Dermis microvascular lymphatic vessel endothelial cell (primary cell): ENCODE results near the gene DCAF5. TPM values are rescaled to one million over a fixed set of nuclear protein-coding genes. Genes with fewer than 3 reads are reported as not detected.
"Not testable (repeated sequence)": the region's sequence is repeated elsewhere in the genome, so short reads cannot be mapped to it uniquely, and the experiment has no call there.

Experiments
- DNase-seq, 2 donors: peaks; one replicate each; pipeline versions ENCODE4 v3.0.0 to v3.0.0-alpha.2; 2010; ENCODE audit warnings: low read depth in 2 of 2
- total RNA-seq: library from RNA; depleted of rRNA; stranded (reverse); fragments of >200 nt; gene quantifications from 2 replicates; pipeline ENCODE4 v1.2.1, GENCODE V29; 2014

Gene DCAF5
- total RNA-seq, 1 donor from 2014 or later: 9.5 TPM

DNA sequence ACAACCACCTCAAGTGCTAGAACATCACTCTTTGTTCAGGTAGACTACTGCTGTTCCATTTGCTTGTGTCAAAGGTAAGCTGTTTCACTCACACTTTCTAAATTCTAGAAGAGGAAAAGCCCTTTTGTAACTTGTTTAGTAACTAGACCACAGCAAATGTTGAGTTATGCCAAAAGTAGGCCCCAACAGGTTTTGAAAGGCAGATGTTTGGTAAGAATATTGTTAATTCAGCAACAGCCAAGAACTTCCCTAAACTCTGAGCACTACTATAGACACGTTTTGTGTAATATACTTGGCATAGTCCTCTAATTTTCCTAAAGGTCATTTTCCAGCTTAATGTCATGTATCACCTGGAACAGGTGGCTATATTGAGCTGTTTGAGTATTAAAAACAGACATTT, 79.0 kb downstream of the DCAF5 start:
- DNase-seq: no peak

DNA sequence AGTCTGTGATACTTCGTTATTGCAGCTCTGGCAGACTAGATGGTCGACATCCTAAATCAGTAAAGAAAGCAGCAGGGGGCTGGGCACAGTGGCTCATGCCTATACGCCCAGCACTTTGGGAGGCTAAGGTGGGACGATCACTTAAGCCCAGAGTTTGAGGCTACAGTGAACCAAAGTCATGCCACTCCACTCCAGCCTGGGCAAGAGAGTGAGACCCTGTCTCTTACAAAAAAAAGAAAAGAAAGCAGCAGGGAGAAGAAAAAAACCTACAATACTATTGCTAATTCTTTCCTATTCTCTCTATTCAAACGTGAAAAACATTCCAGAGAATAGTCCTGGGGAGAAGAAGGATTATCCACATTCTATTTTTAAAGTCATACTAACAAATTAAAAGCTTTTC, 79.5 kb downstream of the DCAF5 start:
- no peak for DNase-seq

DNA sequence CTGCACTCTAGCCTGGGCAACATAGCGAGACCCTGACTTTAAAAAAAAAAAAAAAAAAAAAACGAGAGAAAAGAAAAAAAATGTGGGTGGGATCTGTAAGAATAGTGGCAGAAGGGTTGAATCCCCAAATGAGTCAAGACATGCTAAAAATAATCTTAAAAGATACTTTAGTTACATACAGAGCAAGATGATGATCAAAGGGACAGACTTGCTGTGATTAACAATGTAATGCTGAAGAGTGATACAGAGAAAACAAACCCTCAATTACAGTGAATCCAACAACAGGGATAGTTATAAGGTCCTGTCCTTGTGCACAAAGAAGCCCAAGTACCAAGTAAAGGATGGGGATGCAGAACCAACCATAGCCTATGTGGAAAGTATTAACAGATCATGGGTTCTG, 80.3 kb downstream of the DCAF5 start:
- DNase-seq: no peak

DNA sequence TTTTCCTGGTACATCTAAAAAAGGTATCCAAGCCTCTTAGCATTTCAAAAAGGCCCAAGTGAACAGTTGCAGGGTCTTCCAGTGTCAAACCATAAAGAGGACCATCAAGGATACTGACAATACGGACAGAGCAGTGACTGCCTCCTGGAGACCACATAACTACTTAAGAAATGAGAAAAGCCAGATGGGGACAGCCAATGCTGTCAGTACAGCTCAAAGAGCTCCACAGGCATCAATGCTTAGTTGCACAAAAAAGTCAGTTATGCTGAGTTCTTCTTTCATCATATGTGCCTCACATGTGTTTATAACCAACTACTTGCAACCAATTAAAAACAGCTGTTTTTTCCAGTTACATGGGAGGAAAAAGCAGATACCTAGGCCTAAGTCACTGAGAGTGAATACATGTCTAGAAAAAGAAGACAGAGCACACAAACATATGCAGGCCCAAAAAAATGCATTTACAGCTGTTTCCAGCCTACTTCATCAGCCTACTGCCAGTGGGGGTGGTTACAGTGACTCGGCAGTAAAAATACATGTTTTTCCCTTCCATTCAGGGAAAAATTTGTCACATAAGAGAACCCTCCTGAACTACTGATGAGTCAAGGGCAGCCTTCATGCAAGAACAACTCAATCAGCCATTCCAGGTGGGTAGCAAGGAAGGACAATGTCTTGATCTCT, 84.0 kb downstream of the DCAF5 start:
- DNase-seq: no peak

DNA sequence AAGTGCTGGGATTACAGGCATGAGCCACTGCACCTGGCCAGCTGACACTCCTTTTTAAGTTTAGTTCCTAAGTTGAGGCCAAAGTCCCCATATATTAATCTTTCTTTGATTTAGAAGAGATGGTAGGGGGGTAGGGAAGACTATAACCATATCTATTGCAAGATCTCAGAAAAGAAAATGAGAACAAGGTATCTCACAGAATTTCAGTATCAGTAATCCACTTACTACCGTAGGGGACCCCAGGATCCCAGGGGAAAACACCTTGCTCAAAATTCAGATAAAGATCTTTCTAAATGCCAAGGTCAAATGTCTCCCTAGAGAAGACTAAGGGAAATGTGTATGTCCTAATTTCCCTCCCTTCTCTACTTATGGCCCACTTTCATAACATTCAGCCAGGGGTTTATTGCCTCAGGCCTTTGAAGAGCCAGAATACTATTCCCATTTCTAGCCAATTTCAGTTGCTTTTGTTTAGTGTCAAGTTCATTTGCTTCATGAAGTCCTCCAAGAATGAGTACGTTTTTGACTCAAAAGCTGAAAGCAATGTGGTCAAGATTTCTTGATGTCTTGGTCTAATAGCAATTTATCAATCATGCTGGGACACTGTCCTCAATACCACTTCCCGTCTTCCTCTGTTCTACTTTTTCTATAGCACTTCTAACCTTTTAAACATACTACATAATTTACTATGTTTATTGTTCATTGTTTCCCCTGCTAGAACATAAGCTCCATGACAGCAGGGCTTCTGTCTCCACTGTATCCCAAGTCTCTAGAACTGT, 86.3 kb downstream of the DCAF5 start:
- no peak for DNase-seq

DNA sequence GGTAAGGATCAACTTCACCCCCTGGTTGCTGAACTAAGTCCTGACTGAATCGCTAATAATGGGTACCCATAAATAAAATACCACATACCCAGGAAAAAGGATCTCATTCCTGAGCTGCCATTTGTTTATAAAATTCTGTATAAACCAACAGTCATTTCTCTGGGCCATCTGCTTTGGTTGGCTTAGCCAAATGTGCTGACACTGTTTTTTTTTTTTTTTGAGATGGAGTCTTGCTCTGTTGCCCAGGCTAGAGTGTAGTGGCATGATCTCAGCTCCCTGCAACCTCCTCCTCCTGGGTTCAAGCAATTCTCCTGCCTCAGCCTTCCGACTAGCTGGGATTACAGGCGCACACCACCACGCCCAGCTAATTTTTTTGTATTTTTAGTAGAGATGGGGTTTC, 87.0 kb downstream of the DCAF5 start:
- not testable (repeated sequence) for DNase-seq

DNA sequence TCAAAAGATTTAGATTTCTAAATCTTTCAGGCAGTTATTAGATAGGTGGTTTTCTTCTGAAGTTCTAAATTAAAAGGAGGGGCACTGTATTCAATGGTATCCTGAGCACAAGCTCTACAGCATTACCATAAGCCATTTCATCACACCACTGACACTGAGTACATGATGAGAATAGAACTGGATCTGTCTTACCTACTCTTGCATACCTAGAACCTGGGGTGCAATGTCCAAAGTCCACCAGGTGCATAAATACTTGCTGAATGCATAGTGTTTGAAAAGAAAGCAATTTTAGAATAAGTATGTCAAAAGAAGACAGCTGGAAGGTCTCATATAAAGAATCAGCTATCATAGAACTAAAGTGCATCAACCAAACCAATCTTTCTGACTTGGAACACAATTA, 88.3 kb downstream of the DCAF5 start:
- no peak for DNase-seq

DNA sequence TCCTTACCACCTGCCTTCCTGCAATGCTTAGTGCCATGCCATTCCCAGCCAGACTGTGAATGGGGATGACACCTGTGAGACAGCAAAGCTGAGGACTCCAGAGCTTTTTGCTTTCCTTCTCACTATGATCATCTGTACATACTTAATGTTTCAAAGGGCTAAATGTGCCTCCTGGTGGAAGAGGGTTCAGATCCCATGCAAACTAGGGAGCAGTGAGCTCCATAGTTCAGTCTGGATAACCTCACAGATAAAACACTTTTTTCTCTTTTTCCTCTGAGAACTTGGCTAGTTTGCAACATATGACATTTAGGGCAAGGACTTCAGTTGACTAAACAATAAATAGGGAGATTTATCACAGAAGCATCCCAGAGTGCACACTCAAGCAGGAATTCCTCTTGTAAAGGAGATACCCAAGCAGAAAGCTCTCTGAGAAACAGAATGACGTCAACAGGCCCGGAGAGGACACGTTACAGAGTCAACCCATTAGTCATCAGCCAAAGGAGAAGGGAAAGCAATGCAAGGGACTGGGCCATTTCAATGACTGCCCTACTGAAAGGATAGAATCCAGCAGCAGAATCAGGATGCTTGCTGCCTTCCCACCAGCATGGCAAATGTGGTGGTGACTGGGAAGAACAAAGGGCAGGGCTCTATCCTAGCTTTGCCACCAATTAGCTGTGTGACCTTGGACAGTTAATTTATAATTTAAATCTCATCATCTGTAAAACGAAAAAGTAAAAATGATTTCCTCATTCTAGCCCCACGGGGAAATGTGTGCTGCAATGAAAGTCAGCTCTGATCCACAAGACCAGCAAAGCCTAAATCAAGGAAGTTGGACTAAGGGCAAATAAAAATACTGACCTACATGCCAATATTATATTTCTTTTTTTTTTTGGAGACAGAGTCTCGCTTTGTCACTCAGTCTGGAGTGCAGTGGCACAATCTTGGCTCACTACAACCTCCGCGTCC, 93.0 kb downstream of the DCAF5 start:
- peak in 1 of 2 donors; percentile 79 for DNase-seq

DNA sequence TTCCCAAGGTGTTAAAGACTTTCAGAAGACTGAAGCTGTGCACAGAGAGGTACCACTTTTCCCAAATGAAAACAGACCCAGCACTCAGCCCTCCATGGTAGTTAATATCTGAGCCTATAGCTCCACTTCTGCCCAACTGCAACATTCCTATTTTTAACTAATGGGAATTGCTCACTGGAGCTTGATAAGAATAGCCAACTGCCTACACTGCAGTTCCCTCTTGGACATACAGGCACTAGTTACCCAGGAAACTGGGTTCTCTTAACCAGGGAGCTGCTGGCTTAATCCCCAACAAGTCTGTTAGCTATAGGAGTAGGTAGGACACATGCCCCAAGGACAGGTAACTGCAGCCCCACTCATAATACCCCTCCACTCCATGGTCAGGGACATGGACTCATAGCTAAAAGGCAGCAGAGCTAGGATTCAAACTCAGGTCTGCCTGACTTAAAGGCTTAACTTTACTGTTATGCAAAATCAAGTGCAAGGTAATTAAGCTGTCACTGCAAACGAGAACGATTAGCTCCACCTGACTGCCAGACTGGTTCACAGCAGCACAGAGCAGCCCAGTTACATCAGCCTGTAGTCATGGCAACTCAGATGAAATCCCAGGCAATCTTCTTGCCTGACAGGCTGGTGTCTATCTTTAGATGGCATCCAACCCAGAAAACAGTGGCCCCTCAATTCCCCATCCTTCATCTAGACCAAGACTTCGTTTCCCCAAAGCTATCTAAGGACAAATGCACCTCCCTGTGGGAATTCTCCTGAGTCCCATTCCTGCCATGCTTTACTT, 96.7 kb downstream of the DCAF5 start:
- peak; percentile 52 to 78 for DNase-seq

DNA sequence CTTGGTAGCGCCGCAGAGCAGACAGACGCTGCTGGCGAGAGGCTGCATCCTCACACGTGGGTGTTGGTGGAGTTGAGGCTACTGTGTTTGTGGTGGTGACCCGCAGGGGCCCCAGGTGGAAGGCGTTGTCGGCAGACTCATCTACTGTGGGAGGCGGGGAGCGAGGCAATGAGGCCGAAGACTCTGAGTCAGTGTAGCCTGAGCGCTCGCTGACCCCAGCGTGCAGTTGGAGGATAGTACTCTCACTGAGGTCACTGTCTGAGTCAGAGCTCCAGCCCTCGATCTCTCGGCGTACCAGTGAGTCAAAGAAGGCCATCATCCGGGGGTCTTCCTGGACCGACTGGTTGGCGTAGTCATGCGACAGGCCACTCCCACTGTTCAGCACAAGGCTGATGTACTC, 97.8 kb downstream of the DCAF5 start:
- DNase-seq: peak in 1 of 2 donors; percentile 97

DNA sequence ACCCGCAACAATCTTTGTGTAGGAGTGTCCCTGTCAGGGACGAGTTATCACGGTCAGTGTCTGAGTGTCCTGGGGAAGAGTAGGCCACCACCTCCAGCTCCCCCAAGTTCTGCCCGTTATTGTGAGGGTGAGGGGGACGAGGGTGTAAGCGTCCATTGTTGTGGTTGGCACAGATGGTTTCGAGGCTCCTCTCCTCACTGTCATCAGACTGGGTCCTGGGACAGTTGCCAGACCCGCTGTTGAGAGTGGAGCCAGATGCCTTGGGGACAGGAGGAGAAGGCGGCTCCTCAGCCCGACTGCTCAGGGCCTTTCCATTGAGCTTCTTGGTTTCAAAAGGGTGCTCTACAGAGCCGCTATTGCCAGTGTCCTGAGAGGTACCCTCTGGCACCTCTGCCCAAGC, 98.9 kb downstream of the DCAF5 start:
- no peak for DNase-seq

DNA sequence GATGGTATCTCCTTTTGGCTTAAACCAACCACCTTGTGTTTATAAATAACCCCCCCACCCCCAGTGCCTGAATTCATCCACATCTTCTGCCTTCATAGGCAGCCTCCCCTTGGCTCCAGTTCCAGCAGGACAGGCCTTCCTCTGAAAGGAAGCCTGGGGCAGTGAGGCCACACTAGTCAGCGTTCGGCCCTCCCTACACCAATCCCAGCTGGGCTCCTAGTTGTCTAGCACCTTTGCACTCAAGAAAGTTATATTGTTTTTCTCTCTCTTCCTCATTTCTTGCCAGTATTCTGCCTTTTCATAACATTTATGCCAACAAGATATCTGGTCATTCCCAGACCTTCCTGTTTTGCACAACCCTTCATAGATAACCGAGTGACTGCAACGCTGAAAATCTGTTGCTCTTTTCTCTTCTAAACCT, 100.7 kb downstream of the DCAF5 start:
- DNase-seq: peak in 1 of 2 donors; percentile 92

DNA sequence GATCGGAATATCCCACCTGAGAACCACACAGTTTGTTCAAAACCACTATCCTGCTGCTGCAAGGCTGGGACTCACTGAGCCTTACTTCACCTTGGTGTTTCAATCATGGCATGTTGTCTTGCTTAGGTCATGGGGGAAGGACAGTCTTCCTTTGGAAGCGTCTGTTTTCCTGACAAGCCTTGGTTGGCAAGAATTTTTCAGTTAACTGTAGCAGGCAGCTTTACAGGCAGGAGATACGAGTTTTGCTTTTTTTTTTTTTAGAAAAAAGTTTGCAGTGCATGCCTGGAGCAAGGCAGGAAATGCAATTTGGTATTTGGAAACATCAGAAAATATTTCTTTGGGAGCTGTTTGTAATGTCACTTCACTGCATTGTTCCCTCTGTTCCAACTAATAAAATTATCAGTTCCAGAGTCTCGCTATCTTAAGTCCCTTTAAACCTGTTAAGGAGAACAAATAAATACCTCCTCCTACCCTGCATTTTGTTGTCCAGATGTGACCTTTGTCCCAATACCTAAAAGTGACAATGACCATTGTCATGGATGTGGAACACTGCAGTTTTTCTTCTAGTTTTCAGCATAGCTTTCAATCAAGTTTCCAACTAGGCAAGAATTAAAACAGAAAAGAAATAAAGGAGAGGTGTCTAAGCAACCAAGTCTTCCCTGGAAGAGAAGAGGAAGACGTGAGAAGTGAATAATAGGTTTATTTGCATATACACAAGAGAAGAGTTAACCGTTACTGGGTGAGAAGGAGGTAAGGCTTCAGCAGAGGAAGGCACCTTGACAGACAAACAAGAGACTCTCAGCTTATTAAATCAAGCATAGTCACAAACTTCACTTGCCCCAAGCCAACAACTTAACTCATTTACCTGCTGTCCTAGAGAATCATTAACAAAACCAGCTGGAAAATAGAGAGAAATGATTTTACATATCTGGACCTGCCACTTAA, 102.4 kb downstream of the DCAF5 start:
- peak in 1 of 2 donors; percentile 55 for DNase-seq

DNA sequence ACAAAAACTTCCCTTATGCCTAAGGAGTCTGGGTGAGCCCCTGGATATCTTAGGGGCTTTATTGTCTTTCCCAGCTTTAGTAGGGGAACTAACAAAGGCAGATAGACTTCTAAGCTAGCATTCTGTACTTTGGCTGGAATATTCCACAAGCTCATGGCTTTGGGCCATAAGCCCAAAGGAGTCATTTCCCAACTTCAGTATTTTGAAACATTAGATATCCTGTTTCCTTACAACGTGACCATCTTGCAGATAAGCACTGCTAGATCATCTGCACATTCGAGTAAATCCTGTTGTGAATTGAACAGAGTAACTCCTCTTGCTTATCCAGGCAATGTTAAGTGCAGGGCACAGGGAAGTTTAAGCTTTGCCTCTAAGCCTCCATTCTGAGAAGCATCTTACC, 103.2 kb downstream of the DCAF5 start:
- peak; percentile 76 to 94 for DNase-seq

DNA sequence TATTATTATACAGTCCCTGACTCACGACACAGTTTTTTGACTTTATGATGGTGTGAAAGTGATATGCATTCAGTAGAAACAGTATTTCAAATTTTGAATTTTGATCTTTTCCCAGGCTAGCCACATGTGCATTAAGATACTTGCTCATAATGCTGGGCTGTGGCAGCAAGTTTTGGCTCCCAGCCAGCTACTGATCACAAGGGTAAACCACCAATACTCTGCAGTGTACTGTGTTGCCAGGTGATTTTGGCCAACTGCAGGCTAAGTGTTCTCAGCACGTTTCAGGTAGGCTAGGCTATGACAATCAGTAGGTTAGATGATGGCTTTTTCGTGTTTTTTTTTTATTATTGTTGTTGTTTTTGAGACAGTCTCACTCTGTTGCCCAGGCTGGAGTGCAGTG, 104.5 kb downstream of the DCAF5 start:
- DNase-seq: peak; percentile 51 to 81

DNA sequence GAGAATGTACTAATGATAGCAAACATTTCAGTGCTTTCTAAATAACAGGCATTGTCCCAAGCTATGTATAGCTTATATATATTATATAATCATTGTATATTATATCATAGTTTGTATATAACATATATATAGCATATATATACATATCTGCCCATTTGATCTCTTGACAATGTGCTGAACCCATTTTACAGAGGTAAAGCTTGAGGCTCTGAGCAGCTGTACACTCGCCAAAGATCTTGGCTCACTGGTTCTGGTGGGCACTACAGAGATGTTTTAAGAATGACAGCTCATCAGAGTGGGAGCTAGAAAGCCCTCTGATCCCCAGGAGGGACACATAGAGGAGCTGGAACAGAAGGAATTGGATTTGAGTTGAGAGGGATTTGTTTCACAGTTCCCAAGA, 105.7 kb downstream of the DCAF5 start:
- no peak for DNase-seq

DNA sequence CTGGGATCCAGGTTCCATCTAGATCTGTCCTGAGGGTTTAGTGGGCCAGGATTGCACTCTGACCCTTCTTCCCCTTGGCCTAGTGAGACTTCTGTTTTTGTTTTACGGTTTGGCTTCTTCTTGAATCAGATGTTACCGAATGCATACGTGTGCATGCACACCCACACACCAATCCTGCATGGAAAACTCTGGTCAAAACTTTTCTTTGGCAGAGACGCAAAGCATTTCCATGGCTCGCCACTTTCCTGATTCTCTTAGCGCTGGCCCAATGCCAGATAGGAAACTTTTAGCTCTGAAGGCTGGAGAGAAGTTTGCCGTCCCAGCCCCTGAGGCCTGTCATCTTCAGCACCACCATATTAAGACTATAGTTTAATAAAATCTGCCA, 106.5 kb downstream of the DCAF5 start:
- peak; percentile 94 to 98 for DNase-seq

DNA sequence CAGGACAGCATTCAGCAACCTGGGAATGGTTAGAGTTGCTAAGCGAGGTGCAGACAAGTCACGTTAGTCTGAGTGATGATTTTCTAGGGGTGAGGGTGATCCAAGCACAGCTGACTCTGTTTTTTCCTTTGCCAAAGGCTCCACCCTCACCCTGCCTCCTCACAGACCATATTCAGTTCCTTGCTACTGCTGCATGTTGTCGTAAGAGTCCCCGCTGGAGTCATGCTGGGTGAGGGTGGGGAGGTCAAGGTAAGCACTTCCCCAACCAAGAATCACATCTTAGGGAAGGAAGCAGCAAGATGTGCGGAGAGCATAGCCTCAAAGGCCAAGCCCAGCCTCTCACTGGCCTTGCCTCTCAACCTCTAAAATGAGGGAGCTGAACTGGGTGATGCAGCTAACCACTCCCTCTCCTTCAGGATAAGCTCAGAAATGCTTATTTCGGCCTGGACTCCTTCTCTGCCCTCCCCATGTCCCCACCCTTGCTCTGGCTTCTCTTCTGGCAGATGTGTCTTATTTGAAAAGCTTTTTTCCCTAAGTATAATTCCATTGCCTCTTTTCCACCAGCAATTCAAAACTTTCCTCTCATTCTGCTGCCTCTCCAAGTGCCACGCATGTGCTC, 107.0 kb downstream of the DCAF5 start:
- peak in 1 of 2 donors; percentile 81 for DNase-seq

DNA sequence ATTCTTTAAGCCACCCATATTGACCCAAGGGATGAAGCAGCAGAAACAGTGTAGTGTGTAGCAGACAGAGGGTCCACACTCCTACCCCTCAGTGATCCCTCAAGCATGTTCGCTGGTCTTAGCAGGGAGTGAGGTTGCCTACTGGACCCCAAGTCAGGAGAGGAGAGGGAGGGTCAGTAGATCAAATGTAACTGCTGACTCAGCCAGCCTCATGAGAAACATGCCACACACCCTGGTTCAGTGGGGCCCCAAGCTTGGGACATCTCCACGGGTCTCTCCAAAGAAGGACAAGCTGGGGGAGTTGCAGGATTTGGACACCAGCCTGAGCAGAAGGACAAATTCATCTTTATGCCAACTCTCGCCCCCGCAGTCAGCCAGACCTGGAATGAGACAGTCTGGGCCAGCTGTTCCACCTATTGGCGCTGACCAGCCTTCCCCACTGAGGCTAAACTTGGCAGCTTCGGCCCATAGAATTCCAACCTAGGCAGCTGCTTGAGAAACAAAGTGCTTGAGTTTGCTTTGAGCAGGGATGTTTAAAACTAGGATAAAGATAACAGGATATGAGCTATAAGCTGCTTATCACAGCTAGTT, 107.9 kb downstream of the DCAF5 start:
- peak; percentile 50 to 85 for DNase-seq
